Left hindlimb (tissue), 1 donor: Measurements from ENCODE around the gene PSMB11.

Experiments
- DNase-seq: peaks from one replicate; pipeline ENCODE4 v3.0.0-alpha.2; 2018

Gene PSMB11

DNA sequence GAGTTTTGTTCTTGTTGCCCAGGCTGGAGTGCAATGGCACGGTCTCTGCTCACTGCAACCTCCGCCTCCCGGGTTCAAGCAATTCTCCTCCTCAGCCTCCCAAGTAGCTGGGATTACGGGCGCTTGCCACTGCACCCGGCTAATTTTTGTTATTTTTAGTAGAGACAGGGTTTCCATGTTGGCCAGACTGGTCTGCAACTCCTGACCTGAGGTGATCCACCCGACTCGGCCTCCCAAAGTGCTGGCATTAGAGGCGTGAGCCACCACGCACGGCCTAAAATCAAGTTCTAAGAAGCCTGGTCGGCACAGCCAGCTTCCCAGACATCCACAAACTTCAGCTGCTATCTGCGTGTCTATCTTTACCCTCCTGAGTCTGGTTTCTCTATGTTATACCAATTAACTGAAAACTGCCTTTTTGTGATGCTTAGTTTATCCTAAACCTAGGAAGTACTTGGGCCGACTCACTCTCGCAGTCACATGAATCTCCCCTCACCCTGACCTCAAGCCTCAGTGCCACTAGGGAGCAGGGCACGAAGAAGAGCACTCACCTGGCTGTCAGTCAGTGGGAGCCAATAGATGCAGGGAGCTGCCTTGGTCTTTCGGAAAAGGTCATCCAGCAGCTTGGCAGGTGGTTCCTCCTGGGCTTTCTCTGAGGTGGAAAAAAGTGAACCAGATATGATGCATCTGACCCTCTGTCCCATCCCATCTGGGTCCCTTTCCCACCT is 18.7 kb downstream of the PSMB11 start:
- no peak for DNase-seq

- no peak for DNase-seq
Measured at GRCh38 chr14:23062002-23062401, 20.0 kb downstream of the PSMB11 start.

GRCh38 chr14:23063601-23064000 is 21.6 kb downstream of the PSMB11 start:
- DNase-seq, result no peak

DNA sequence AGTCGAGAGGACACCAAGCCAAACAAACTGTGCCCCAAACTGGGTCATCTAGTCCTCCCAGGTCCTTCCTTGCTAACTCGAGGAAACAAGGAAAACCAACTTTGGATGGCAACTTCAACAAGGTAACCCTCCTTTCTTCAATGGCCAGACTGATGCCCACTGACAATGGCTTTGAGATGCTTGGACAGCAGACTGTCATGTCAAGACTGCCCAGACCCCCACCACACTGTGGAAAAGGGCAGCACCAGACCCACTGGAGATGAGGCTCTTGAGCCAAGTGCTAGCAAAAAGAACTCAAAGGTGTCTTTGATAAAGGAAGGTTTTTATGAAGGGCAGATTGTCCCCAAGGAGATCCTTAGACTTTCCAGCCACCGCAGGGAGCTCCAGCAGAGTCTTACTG is 24.4 kb downstream of the PSMB11 start:
- DNase-seq, result no peak

GRCh38 chr14:23066855-23067744 is 25.1 kb downstream of the PSMB11 start:
- DNase-seq, result no peak

DNA sequence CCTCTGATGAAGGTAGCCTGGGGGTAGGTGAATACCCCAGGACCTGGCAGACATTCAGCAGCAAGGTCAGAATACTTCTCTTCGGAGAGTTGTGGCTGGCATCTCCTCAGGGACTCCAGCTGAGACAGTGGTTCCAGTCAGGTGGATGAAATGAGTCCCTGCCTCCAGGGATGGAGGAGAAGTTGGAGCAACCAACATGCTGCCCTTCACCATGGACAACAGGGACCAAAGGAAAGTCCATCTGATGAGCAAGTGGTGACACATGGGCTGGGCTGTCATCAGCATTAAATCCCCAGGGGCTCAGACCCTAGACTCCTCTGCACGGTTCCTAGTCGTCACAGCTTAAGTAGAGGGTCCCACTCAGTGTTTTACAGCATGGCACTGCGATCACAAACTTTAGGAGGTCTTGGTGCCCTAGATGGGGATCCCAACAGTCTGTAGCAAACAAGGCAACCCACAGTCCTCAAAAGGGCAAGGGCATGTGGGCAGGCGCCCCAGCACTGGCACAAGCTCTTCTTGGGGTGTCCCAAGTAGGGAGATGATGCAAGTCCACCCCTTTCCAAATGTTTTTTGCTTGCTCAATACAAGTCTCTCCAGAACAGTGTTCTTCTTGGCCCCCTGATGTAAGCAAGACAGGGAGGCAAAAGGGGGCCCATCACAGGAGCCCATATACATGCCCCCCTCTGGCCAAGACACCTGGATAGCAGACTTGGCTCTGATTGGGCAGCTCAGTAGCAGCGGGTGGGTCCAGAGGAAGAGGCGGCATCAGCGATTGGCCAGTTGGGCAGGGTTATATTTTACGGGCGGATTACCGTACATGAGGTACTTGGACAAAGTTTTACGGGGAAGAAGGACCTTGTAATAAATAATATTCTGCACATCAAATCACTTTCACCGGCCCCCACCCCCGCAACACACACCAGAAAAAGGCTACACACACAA is 26.1 kb downstream of the PSMB11 start:
- no peak for DNase-seq

DNA sequence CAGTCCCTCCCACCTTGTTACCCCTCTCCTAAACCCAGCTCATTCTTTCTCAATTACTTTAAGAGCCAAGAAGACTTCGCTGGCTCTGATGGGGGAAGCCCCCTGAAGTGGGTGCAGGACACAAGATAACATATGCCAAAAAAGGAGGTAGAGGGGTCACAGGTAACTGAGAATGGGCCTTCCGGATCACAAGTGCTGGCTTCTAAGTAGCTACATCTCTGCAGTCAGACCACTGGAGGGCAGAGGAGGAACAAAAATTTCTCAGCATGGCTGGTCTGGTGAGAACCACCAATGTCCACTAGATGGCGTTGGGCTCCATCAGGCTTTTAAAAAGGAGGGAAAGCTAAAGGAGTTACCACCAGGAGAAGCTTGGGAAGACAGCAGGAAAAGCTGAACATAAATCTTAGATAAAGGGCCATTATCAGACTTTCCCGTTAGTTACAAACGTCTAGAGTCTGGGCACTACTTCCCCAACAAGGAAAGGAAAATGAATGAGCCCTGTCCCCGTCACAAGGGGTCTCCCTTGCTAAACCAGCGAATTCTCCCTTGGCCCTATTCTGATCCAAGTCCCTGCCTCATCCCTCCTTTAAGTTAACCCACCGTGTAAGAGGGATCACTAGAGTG is 26.9 kb downstream of the PSMB11 start:
- DNase-seq, result peak; percentile 89

DNA sequence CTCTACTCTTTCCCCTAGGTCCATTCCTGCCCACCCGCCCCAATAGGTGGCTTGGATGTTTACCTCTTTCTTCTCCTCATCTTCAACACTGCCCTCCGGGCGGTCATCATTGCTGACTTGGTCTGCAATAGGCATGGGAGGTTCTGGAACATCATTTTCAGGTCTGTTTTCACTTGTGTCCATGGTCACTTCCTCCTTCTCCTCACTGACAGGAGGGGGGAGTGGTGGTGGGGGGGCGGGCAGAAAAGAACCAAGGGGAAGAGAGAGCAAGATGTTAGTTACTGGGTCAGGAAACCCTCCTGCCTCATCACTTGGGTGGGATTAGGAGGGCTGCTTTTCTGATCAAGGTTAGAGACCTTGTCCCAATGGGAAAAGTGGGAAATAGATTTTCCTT is 27.4 kb downstream of the PSMB11 start:
- no peak for DNase-seq

GRCh38 chr14:23070262-23071129 is 28.5 kb downstream of the PSMB11 start:
- DNase-seq, result no peak

DNA sequence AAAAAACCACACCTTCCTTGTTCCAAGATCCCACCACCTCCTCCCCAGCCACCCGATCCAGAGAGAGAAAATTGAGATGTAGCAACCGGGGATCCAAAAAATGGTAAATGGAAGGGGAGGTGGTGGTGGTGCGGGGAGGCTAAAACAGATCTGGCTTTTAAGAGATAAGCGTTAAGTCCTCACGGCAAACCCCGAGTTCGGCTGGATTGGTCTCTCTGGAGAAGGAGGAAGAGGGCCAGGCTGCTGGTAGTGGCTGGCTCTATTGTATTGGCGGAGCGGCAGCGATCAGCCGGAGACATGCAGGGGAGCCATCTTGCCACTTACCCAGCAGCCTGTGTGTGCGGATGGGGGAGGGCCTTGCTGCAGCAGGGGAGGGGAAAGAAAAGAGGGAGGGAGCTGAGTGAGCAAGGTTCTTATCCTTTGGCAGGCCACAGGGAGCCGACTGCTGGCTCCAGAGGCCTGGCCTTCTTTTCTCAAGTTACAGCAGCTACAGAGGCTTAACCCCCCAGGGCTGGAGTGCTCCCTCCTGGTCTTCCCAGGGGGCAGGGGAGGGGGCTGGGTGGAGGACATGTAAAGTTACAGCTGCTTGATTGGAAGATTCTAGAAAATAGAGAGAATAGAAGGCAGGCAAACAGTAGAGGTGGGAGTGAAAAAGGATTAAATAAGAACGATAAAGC is 29.4 kb downstream of the PSMB11 start:
- peak; percentile 90 for DNase-seq

DNA sequence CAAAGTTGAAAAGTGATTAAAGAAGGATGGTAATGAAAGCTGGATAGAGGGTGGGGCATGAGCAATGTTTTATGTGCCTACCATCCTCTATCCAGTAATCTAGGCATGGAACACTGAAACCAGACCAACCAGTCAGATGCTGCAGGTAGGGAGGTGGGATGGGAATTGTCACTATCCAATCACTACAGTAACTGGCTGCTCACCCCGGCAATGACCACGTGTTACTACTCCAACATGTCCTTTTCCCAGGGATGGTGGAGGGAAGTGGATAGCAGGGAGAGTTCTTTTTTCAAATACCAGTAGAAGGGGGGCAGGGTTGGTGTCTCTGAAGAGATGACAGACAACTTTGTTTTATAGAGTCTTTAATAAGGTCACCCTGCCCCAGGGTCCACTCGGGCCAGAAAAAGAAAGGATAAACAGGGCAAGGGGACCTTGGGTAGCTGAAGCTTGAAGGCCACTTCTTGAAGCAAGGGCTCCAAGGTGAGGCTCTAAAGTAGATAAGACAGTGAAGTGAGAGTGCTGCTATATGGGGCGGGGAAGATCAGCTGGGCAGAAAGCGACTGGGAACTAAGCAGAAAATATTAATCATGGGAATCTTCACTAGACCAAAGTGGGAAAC is 30.0 kb downstream of the PSMB11 start:
- DNase-seq, result no peak

DNA sequence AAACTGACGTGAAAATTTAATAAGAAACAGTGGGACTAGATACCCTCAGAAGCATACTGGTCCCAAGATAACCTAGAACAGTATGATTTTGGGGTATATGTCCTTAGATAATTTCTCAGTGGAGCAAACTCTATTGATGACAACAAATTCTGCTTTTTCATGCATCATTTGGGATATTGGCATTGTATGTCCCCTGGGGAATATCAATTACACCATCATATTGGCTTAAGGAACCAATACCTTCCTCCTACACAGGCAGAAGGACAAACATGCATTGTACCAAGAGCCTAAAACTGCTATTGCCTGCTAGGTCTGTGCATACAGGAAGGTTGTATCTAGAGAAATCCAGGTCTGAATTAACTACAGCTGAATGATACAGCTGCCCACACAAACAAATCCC is 32.9 kb downstream of the PSMB11 start:
- no peak for DNase-seq

DNA sequence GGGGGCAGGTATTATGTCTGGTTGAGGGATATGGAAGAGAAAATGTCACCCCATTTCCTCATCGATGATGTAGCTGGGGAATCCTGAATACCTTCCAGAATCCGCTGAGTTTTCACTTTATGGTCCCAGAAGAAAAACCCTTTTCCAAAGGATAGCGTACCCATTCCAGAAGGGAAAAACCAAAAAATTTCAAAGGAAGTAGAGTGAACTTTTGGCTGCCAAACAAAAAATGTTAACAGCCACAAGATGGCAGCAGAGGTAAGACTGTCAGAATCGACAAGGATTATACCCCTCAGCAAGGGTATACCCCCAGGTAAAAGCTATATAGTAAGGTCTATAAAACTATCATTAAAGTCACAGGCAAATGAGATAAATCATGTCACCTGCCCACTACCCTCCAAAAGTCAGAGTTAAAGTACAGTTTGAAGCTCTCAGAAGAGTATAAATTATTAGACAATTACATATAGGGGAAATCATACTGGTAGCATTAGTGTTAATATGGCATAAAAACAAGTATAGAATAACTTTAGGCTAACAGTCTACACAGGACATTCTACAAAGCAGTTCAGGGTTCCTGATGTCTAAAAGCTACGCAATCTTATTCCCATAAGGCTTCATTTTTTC is 34.9 kb downstream of the PSMB11 start:
- DNase-seq, result no peak

DNA sequence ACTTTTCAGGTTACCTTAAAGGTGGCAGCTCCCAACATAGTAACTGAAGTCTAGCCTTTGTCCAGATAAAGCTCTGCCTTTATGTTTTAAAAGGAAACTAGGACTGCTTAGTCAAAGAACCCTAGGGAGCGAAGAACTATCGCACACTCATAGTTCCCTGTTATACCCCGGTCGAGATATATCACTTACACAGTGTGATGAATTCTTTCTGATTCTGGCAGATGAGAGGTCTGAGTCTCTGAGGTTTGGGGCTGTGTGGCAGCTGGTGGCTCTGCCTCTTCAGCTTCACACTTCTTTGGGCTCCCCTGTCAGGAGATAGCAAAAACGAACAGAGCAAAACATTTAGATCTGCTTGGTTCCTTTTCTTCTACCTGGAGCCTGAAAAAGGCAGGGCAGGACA is 36.0 kb downstream of the PSMB11 start:
- DNase-seq, result no peak

- DNase-seq, result no peak
Measured at GRCh38 chr14:23078692-23079116, 36.7 kb downstream of the PSMB11 start.

DNA sequence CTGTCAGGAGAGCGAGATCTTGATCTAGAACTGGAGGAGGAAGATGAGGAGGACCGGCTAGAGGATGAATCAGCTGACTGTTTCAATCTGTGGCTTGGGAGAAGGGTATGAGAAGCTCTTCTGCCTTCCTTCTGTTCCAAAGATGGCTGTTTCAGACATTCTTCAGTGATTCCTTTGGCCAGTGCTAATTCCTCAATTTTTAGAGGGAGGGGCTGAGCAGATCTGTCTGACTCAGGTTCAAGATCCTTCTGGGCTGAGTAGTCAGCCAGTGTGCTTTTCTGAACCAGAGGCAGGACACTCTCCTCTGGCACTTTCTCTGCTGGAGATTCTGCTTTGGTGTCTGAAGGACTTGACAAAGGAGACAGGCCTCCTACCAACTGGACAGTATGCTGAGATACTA is 37.7 kb downstream of the PSMB11 start:
- no peak for DNase-seq

DNA sequence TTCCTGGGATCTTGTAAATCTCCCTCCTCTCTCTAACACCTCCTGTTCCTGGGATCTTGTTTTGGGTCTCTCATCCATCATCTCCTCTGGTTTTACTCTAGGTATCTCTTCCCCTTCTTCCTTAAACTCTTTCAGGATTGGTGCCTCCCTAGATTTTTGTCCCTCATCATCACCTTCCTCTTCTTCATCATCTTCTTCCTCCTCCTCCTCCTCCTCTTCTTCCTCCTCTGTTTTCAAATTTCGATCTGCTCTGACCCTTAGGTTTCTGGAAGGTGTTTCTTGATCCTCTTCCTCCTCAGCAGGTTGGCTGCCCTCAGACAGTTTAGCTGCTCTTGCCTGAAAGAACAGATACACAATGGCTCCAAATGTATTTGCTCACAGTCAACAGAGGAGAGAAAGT is 38.5 kb downstream of the PSMB11 start:
- no peak for DNase-seq

DNA sequence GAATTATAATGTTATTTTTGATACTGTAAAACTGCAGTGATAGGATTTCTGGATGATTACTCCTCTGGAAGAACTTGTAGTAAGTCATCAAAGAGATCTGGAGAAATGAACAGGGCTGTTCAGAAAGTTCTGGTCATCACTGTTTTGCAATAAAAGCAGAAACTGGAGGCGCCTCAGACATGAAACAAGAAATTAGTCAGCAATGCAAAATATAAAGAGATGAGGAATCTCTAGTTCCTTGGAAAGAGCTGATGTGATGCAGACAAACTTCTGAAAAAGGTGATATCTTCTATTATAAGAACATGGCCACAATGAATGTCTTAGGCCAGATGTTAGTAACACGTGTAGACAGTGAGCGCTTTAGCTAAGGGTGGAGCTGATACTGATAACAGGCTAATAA is 43.4 kb downstream of the PSMB11 start:
- no peak for DNase-seq

DNA sequence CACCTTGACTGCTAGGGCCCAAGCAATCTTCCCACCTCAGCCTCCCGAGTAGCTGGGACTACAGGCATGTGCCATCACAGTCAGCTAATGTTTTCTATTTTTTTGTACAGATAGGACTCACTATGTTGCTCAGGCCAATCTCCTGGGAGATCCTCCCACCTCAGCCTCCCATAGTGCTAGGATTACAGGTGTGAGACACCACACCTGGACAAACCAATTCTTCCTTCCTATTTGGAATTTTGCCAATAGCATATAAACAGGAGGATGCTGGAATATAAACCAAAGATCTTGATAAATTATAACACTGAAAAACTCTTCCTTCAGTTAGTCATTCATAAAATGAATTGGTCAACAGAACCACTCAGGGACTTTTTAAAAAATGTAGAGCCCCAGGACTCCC is 44.6 kb downstream of the PSMB11 start:
- DNase-seq, result no peak
